Hematopoietic multipotent progenitor cell treated with erythropoietin and hydrocortisone succinate and interleukin-3 and kit ligand, for 6 days (in vitro differentiated cells): ENCODE measurements around the gene CNTD1.
"Not testable (repeated sequence)": the region's sequence is repeated elsewhere in the genome, so short reads cannot be mapped to it uniquely, and the experiment has no call there.

Experiments used
- DNase-seq: peaks from one replicate; pipeline ENCODE4 v3.0.0-alpha.2; 2015

The CNTD1 gene

DNA sequence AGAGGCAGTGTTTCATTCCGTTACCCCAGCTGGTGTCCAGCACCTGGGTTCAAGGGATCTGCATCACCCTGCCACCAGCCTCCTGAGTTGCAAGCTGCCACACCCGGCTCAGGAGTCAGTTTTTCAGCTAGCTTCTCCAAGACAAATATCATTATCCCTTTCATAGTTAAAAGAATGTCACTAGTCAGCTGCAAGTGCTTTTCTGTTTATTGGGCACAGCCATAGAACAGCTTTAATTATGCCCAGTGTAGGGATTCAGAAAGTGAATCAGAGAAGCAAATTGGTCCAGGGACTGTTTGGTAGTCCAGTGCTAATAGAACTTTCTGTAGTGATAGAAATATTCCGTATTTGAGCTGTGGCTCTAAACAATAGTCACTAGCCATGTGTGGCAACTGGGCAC is 49.4 kb downstream of the CNTD1 start:
- DNase-seq: no peak

DNA sequence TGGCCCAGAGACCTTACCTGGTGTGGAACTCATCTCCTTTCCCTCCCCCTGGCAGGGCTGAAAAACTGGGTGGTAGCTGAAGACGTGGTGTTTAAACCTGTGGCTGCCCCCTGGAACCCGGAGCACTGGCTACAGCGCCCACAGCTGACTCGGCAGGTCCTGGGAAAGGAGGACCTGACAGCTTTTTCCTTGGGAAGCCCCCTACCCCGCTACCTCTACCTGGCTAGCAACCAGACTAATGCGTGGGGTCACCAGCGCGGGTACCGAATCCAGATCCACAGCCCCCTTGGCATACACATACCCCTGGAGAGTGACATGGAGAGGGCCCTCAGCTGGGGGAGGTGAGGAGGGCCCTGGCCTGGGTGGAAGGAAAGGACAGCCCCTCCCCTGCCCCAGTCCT is 50.4 kb downstream of the CNTD1 start:
- DNase-seq: no peak

- no peak for DNase-seq
Measured at GRCh38 chr17:42849451-42850181, 51.0 kb downstream of the CNTD1 start.

- no peak for DNase-seq
Measured at GRCh38 chr17:42850954-42851353, 52.3 kb downstream of the CNTD1 start, which contains the start of gene AOC3. Gene AOC3, plus strand, starts transcription at chr17:42851199. Its CDS starts 145 bp downstream, at chr17:42851344.

DNA sequence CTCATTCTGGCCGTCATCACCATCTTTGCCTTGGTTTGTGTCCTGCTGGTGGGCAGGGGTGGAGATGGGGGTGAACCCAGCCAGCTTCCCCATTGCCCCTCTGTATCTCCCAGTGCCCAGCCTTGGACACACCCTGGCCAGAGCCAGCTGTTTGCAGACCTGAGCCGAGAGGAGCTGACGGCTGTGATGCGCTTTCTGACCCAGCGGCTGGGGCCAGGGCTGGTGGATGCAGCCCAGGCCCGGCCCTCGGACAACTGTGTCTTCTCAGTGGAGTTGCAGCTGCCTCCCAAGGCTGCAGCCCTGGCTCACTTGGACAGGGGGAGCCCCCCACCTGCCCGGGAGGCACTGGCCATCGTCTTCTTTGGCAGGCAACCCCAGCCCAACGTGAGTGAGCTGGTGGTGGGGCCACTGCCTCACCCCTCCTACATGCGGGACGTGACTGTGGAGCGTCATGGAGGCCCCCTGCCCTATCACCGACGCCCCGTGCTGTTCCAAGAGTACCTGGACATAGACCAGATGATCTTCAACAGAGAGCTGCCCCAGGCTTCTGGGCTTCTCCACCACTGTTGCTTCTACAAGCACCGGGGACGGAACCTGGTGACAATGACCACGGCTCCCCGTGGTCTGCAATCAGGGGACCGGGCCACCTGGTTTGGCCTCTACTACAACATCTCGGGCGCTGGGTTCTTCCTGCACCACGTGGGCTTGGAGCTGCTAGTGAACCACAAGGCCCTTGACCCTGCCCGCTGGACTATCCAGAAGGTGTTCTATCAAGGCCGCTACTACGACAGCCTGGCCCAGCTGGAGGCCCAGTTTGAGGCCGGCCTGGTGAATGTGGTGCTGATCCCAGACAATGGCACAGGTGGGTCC is 52.9 kb downstream of the CNTD1 start:
- DNase-seq: not testable (repeated sequence)

- DNase-seq: no peak
Measured at GRCh38 chr17:42852351-42852750, 53.7 kb downstream of the CNTD1 start.

- DNase-seq: no peak
Measured at GRCh38 chr17:42853004-42853403, 54.3 kb downstream of the CNTD1 start.

DNA sequence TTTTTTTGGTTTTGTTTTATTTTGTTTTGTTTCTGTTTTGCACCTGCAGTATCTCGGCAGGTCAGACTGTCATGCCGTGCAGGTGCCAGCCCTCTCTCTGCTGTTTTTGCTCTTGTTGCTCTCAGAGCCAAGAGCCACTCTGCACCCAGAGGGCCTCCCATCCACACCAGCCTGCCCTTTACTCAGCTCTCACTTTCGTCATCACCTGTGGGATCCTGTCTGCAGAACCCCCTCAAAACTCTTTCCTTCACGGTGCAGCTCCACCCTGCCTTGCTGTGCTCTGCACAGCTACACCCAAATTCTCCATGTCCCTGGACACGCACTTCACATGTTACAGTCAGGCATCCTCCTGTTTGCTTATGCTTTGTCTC is 54.9 kb downstream of the CNTD1 start:
- DNase-seq: no peak

DNA sequence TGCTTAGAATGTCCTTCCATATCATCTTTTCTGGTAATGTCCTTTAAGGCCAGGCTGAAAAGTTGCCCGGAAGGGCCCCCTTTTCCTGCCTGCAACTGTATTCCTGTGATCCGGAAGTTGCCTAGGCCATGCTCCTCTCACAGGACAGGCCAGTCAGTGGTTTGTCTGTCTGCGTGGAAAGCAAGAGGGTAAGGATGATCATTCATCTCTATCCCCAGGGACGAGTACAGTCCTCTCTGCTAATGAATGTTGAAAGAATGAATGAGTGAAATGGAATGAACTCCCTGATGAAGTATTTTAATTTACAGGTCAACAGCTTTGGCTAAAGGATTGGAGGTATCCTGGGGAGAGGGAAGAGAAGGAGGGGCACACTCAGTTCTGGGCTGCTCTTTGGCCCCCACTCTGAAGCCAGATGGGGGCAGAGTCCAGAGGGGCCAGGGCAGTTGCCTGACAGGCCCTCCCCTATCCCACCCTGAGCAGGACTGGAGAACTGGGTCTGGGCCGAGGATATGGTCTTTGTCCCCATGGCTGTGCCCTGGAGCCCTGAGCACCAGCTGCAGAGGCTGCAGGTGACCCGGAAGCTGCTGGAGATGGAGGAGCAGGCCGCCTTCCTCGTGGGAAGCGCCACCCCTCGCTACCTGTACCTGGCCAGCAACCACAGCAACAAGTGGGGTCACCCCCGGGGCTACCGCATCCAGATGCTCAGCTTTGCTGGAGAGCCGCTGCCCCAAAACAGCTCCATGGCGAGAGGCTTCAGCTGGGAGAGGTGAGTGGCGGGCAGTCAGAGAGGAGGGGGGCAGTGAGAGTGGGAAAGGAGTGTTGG is 55.5 kb downstream of the CNTD1 start:
- DNase-seq: no peak

GRCh38 chr17:42855048-42855596 is 56.5 kb downstream of the CNTD1 start:
- no peak for DNase-seq

DNA sequence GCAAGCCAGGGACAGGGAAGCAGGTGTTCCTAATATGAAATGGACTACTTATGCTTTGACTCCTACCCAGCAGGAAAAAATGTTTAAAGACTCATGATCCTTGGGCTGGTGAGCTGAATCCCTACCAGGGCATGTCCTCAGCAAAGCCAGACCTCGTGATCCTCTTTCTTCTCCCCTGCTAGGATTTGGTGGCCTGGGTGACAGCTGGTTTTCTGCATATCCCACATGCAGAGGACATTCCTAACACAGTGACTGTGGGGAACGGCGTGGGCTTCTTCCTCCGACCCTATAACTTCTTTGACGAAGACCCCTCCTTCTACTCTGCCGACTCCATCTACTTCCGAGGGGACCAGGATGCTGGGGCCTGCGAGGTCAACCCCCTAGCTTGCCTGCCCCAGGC is 57.4 kb downstream of the CNTD1 start:
- not testable (repeated sequence) for DNase-seq

- not testable (repeated sequence) for DNase-seq
Measured at GRCh38 chr17:42856516-42856915, 57.9 kb downstream of the CNTD1 start.

- no peak for DNase-seq
Measured at GRCh38 chr17:42857389-42857788, 58.7 kb downstream of the CNTD1 start.
